Pancreas (tissue), 10 donors: Measurements from ENCODE around the gene TMEM63C. TPM values are rescaled to one million over a fixed set of nuclear protein-coding genes. Genes with fewer than 3 reads are reported as not detected.

Experiments used
- ATAC-seq, 4 donors: fragments of 200-7000 bp; cut with Tn5 transposase; one replicate each; pipeline versions ENCODE4 v1.8.0 to v1.9.1; 2020; ENCODE audit warnings: mild to moderate bottlenecking in 4 of 4, moderate library complexity in 4 of 4
- DNase-seq, 6 donors: peaks; one replicate each; pipeline ENCODE4 v3.0.0-alpha.2; 2020
- FAIRE-seq: peaks from 2 replicates; lab custom pipeline; 2012; peaks lifted over from hg19 to GRCh38; lab: Jason Lieb, UNC
- H3K27ac ChIP-seq, 4 donors: fragments of 200-600 bp; sonication (generic); 1 replicate in 3 of 4; 2 replicates in 1 of 4; pipeline versions ENCODE4 v1.5.0 to v1.8.0; 2020
- H3K27me3 ChIP-seq, 4 donors: fragments of 200-600 bp; one replicate each; pipeline ENCODE4 v1.8.0; 2021
- H3K36me3 ChIP-seq, 3 donors: fragments of 200-600 bp; sonication (generic) in 1 of 3; one replicate each; pipeline versions ENCODE4 v1.5.0 to v1.8.0; 2020 to 2021
- H3K4me1 ChIP-seq, 3 donors: fragments of 200-600 bp; one replicate each; pipeline ENCODE4 v1.8.0; 2021
- H3K4me3 ChIP-seq, 4 donors: fragments of 200-600 bp; sonication (generic) in 2 of 4; one replicate each; pipeline versions ENCODE4 v1.5.0 to v1.8.0; 2020 to 2021
- H3K9me3 ChIP-seq, 4 donors: fragments of 200-600 bp; one replicate each; pipeline ENCODE4 v1.8.0; 2021
- WGBS, 2 donors: extraction: QIAGEN DNeasy Blood & Tissue Kit; methylation state at CpG; one replicate each; pipeline ENCODE4 v1.1.7; 2013; 5-methylcytosine and 5-hydroxymethylcytosine counted together
- intact Hi-C, 3 donors: fragments of 100-400 bp; cut with DNase I; formaldehyde crosslinking; loops; one replicate each; pipeline versions ENCODE4 v1.11.1 to v1.14.2; 2022
- polyA plus RNA-seq, 2 donors: library from polyadenylated mRNA; stranded (reverse); fragments of 200-250 nt; gene quantifications; one replicate each; pipeline ENCODE4 v1.2.3, GENCODE V29; 2013
- total RNA-seq, 6 donors: library from RNA; stranded (reverse); fragmentation: NEBNext Ultra II Directional in 4 of 6; extraction: Animal tissue kit (Norgen Biotek cat#: 25700) in 4 of 6; gene quantifications; one replicate each; pipeline versions ENCODE4 v1.2.1 to v1.2.4, GENCODE V29; 2021 to 2023
- TF ChIP-seq, protein P1 (sequence below), 4 donors: fragments of 200-600 bp; sonication (generic) in 3 of 4; IDR thresholded peaks; one replicate each; pipeline versions ENCODE4 v1.5.0 to v1.8.0; 2021; ENCODE audit warnings: antibody characterized with exemption in 4 of 4
- donor health status: healthy with polysubstance abuse.
- donor health status: DM: no; HTN: no; CAD: no; lungs with moderate emphysema.
- donor health status: DM: no; HTN: no; CAD: no.
- donor health status: control.
- donor health status: control.
- donor health status: Bipolar disorder and iron deficiency.
- donor health status: DM: yes; HTN: yes; CAD: no.
- donor health status: DM: no; HTN: no; CAD: no.
- donor health status: DM: no; HTN: no; CAD: no.
- donor health status: DM: yes; HTN: yes; CAD: no.

The TMEM63C gene
- total and polyA plus RNA-seq, 8 donors = 2.8 to 10.6 (median 4.2) TPM

DNA sequence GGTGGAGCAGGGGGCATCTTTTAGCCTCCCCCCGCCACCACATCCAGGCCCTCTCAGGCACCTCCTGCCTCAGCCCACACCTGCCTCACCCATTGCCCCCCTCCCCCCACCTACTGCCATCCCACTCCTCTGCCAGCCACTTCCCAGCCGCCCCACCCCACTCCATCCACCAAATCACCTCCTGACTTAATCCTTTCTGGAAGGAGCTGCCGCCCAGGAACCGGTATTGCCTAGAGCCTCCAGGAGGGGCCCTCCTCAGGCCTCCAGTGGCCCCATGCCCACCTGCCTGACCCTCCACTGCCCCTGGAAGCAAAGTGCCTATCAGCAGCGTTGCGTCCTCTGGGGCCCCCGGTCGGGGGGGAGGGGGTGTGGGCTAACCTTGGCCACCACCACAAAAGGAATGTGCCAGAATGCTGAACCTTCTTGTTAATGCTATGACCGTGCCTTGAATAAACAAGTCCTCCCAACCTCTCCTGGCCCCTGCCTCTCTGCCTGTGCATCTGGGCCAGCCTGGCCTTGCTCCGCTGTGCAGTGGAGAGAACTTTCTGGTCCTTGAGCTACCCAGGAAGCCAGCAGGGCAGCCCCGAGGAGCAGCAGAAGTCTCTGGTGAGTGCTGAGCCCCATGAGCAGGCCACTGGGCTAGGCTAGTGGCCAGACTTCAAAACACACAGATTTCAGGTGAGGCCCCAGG lies 77.6 kb downstream of the TMEM63C start:
- TF ChIP-seq, protein P1, sequence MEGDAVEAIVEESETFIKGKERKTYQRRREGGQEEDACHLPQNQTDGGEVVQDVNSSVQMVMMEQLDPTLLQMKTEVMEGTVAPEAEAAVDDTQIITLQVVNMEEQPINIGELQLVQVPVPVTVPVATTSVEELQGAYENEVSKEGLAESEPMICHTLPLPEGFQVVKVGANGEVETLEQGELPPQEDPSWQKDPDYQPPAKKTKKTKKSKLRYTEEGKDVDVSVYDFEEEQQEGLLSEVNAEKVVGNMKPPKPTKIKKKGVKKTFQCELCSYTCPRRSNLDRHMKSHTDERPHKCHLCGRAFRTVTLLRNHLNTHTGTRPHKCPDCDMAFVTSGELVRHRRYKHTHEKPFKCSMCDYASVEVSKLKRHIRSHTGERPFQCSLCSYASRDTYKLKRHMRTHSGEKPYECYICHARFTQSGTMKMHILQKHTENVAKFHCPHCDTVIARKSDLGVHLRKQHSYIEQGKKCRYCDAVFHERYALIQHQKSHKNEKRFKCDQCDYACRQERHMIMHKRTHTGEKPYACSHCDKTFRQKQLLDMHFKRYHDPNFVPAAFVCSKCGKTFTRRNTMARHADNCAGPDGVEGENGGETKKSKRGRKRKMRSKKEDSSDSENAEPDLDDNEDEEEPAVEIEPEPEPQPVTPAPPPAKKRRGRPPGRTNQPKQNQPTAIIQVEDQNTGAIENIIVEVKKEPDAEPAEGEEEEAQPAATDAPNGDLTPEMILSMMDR (IDR thresholded peaks at IDR 0.05) = no peak
- WGBS, 2 donors = 44 to 53% methylated on average over 11 of the region's 11 CpGs
- H3K9me3 ChIP-seq = no peaks in the 10 kb centered on the region
- no peak overlapping the region for H3K4me3 ChIP-seq
- DNase-seq (peak in 1 of 6 donors; percentile 41), FAIRE-seq (no peak), ATAC-seq (no peak)
- intact Hi-C loops = no loop called here
- H3K27me3 ChIP-seq = no peaks in the 10 kb centered on the region
- H3K36me3 ChIP-seq = no peaks in the 10 kb centered on the region
- H3K4me1 ChIP-seq = no peaks in the 10 kb centered on the region
- H3K27ac ChIP-seq = no peak overlapping the region

DNA sequence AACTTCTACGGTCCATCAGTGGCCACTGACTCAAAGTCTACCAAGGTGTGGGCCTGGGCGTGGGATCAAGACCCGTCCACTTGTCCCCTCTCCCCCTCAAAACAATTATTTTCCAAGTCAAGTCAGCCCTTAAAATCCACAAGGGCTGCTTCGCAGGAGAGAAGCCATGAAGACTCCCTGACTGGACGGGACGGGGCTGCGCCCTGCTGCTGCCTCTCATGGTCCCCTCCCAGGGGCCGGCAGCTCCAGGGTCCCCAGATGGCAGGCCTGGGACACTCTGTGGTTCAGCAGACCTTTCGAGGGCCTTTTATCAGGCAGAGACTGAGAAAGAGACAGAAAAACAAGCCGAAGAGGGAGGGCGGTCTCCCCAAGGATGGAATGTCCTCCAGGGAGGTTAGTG lies 78.6 kb downstream of the TMEM63C start:
- DNase-seq = no peak
- Histone ChIP-seq H3K9me3 (no peaks in the 10 kb centered on the region), H3K4me1 (no peaks in the 10 kb centered on the region), H3K27ac (no peak overlapping the region), H3K4me3 (no peak overlapping the region), H3K27me3 (no peaks in the 10 kb centered on the region), H3K36me3 (no peaks in the 10 kb centered on the region)
- no peak for FAIRE-seq
- intact Hi-C loops = no loop called here
- TF ChIP-seq, protein P1 (IDR thresholded peaks at IDR 0.05) = no peak
- WGBS, 2 donors = 77 to 91% methylated on average over 11 of the region's 11 CpGs
- no peak for ATAC-seq

DNA sequence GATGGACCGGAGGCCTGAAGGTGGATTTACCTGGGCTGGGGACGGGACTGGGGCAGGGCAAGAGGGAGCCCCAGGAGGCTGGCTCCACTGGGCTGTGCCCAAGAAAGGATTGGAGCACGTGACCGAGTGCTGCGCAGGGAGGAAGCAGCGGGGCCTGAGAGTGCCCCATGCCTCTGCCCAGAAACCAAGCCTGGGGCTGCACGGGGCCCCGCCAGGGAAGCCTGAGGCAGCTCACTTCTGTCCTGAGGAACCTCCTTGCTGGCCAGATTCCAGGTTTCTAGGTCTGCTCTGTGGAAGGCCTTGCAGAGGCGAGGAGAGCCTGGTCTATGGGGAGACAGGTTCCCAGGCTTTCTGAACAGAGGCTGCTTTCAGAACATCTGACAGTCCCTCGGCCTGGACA lies 79.0 kb downstream of the TMEM63C start:
- H3K9me3 ChIP-seq = no peaks in the 10 kb centered on the region
- intact Hi-C loops = no loop called here
- WGBS, 2 donors = 56 to 57% methylated on average over 10 of the region's 10 CpGs
- FAIRE-seq = no peak
- H3K27ac ChIP-seq = no peak overlapping the region
- H3K36me3 ChIP-seq = no peaks in the 10 kb centered on the region
- H3K27me3 ChIP-seq = no peaks in the 10 kb centered on the region
- TF ChIP-seq, protein P1 (IDR thresholded peaks at IDR 0.05) = no peak
- DNase-seq = peak in 1 of 6 donors; percentile 34
- peak in 2 of 4 donors; percentile 42 to 51 for ATAC-seq
- H3K4me3 ChIP-seq = no peak overlapping the region
- H3K4me1 ChIP-seq = no peaks in the 10 kb centered on the region

DNA sequence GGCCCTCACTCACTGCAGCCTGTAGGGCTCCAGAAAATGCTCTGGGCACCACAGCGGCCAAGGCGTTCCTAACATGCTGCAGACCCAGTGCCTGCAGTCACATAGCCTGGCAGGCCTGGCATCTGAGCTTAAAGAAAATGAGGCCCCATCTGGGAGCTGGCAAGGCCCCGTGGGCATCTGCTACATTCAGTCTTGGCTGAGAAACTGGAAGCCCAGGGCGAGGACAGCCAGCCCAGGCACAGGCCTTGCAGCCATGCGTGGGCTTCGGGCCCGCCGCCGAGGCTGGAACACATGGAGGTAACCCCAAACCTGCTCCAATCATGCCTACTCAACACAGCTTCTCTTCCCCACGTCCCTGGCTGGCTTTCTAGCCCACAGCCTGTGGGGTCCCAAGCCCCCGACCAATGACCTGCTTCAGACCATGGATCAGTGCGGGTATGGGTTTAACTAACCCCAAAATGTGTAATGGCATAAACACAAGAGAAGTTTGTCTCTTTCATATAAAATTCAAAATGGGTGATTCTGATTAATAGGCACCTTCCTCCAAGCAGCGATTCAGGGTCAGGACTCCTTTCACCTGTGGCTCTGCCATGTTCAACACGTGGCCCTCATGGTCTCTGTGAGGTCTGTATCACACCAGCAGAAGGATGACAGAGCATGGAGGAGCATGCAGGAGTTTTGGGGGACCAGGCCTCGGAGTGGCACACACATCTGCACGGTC lies 83.0 kb downstream of the TMEM63C start:
- TF ChIP-seq, protein P1 (IDR thresholded peaks at IDR 0.05) = no peak
- 82 to 90% methylated on average over 16 of the region's 16 CpGs for WGBS, 2 donors
- ATAC-seq = no peak
- no peak for FAIRE-seq
- DNase-seq = peak in 2 of 6 donors; percentile 22 to 36
- no peak overlapping the region for H3K4me3 ChIP-seq
- no peaks in the 10 kb centered on the region for H3K4me1 ChIP-seq
- no peak overlapping the region for H3K27ac ChIP-seq
- H3K27me3 ChIP-seq = no peaks in the 10 kb centered on the region
- no peaks in the 10 kb centered on the region for H3K9me3 ChIP-seq
- H3K36me3 ChIP-seq = no peaks in the 10 kb centered on the region
- intact Hi-C loops = no loop called here

DNA sequence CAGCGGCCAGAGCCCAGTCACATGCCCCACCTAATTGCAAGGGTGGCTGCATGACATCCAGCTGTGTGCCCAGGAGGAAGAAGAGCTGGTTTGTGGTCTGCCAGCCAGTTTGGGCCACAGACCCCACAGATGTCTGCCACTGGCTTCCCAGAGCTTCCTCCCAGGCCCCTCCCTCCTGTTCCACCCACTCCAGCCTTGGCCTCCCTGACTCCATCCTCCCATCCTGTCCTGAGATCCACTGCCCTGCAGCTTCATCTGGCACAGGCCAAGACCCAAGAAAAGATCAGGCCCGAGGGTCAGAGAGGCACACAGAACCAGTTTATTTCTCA lies 83.6 kb downstream of the TMEM63C start:
- DNase-seq (peak in 2 of 6 donors; percentile 22 to 30), ATAC-seq (no peak), FAIRE-seq (no peak)
- intact Hi-C loops = no loop called here
- Histone ChIP-seq H3K36me3 (no peaks in the 10 kb centered on the region), H3K27ac (no peak overlapping the region), H3K9me3 (no peaks in the 10 kb centered on the region), H3K27me3 (no peaks in the 10 kb centered on the region), H3K4me3 (no peak overlapping the region), H3K4me1 (no peaks in the 10 kb centered on the region)
- 73 to 82% methylated on average over 2 of the region's 2 CpGs for WGBS, 2 donors
- TF ChIP-seq, protein P1 (IDR thresholded peaks at IDR 0.05) = no peak
